Femur (tissue), 1 donor: Measurements from ENCODE around the gene ADGRA1.
"Not testable (repeated sequence)": the region's sequence is repeated elsewhere in the genome, so short reads cannot be mapped to it uniquely, and the experiment has no call there.

ENCODE experiments used
- DNase-seq: peaks from one replicate; pipeline ENCODE4 v3.0.0-alpha.2; 2017

Gene ADGRA1, protein sequence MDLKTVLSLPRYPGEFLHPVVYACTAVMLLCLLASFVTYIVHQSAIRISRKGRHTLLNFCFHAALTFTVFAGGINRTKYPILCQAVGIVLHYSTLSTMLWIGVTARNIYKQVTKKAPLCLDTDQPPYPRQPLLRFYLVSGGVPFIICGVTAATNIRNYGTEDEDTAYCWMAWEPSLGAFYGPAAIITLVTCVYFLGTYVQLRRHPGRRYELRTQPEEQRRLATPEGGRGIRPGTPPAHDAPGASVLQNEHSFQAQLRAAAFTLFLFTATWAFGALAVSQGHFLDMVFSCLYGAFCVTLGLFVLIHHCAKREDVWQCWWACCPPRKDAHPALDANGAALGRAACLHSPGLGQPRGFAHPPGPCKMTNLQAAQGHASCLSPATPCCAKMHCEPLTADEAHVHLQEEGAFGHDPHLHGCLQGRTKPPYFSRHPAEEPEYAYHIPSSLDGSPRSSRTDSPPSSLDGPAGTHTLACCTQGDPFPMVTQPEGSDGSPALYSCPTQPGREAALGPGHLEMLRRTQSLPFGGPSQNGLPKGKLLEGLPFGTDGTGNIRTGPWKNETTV

DNA sequence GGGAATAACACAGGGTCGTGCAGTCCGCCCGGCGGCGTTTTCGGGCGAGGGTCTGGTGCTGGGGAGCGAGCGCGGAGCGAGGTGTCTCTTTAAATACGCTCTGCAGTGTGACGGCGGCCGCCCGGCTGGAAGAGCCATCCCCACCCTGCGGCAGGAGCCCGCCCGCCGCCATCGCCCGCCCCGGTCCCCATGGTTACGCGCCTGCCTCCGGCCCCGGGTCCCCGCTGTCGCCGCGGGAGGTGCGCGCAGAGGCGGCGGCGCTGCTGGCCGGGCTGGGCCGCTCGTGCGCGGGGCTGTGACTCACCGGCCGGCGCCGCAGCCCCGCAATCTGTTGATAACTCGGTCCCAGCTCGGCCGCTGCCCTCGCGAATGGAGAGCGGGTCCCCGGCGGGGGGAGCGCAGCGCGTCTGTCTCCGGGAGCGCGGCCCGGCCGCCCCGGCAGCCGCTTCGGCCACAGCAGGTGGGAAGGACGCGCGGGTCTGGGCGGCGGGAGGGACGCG, at the start of gene ADGRA1:
ADGRA1 (plus strand) TSS at position 246 of the 500 bp plus-strand sequence. CDS start 986 bp downstream, outside the sequence.
- DNase-seq = no peak

DNA sequence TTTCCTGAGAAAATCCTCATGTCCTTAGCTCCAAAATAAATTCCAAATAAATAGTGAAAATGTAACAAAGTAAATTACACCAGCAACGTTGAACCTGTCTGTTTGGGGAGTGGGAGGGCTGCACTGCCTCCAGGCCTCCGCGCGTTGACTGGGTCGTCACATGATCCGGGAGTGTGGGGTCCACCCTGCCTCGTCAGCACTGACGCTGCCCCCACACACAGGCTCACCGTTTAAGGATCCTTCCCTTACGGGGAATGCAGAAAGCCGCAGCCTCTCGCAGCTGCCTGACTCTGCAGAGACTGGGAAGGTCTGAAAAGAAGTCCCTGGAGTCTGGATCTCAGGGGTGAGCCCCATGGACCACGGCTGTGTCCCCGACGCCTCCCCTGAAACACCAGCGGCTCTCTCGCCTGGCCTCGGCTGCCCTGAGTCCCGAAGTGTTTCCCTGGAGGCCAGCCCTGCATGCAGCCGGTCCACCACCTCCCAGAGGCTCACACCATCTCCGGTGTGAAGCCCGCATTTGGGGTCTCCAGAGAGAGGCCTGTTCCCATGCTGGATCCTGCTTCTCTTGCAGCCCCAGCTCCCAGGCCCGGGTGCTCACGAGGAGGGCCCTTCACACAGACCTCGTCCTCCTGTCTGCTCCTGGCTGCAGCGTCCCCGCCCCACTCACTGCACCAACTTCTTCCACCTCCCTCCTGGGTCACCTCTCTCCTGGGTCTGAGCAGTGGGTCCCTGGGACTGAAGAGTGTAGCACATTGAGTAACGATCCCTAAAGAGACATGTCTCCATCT, 49.5 kb upstream of the ADGRA1 start:
- no peak for DNase-seq

DNA sequence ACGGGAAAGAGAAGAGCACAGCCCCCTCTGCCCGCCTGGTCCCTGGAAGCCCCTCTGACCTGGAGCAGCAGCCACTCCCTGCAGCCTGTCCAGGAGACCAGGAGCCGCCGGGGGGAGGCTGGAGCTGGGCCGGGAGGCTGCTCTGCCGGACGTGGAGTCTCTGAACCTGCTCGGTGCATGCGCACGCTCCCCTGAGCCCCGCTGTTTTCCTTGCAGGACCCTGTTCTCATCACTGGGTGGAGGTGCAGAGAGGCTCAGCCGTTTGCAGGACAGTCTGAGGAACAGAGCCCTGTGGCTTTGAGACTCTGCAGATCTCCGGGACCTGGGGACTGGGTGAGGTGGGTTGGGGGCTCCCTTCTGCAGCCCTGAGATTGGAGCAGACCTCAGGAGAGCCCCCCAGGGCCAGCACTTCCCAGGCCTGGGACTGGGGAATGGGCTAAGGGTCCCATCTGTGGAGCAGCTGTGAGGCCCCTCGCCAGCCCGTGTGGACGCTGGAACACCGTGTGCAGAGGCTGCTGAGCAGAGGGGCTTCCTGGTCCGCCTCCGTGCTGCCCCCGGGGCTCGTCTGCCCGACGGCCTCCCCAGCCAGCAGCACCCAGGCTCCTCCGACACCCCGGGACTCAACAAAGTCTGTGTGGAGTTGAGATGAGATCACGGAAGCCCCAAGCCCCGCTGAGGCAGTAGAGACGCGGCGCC, 48.5 kb upstream of the ADGRA1 start:
- no peak for DNase-seq

DNA sequence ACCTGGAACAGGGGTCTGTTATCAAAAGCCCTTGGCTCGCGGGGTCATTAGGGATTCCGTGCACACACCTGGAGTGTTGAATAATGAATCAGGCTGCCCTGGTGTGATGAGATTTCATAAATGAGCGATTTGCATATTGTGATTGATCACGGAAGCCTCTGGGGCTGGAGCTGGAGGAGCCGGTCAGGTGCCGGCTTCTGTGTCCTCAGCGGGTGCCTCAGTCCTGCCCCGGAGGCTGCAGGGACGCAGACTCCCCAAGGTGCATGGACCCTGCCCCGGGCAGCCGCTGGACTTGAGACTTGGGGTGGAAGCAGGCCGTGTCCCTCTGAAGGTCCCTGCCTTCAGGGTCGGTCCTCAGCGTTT, 47.9 kb upstream of the ADGRA1 start:
- DNase-seq = no peak

DNA sequence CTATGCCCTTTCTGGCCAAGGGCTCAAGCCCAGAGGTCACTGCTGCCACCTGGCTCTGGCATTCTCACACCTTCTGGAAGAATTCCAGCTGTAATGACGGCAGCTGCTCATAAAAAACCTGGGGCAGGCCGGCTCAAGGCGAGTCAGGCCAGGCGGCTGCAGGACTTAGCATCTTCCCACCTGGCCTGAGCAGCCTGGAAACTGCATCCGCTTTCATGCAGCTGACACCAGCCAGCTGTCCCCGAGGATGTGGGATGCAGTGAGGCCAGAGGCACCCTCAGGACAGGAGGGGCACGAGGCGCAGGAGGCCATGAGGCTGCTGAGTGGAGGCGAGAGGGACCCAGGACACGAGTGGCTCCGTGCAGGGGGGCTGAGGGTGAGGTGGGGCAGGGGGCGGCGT, 47.5 kb upstream of the ADGRA1 start:
- DNase-seq = no peak

DNA sequence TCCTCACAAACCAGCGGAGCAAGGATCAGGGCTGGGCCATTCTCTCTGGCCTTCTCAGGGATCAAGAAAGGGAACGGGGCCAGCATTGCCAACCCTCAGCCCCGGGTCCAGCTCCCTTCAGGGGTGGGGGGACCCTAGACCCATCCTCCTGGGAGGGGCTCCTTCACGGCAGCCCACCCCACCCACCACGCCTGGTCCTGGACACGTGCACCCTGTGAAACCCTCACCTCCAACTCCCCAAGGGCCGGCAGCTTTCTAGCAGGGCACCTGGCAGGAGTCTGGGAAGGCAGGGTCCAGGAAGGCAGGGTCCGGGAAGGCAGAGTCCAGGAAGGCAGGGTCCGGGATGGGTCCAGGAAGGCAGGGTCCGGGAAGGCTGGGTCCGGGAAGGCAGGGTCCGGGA, 46.6 kb upstream of the ADGRA1 start:
- no peak for DNase-seq

DNA sequence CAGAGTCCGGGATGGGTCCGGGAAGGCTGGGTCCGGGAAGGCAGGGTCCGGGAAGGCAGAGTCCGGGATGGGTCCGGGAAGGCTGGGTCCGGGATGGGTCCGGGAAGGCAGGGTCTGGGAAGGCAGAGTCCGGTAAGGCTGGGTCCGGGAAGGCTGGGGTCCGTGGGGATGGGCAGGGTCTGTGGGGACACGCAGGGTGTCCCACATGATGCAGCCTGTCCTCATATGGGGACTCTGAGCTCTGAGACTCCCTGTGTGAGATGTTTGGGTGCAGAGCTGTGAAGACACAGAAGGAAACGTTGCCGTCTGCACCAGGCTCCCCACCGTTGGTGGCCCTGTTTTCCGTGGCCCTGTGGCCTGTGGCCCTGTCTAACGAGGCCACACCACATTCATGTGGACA, 45.7 kb upstream of the ADGRA1 start:
- no peak for DNase-seq

DNA sequence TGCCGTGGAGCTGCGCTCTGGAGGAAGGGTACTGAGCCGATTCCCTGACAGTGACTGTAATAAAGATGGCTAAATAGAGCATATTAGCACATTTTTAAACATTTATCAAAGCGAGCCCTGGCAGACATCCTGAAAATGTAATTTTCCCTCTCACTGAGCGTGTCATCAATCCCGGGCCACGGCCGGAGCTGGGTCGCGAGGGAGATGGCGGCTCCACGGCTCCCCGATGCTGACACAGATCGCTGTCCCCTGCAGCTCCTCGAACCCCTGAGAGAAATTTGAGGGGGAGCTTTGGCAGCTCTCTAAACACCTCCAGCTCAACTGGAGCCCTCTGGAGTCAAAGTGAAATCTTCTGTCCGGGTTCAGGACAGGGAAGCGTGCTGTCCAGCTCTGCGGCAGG, 44.9 kb upstream of the ADGRA1 start:
- DNase-seq = no peak

DNA sequence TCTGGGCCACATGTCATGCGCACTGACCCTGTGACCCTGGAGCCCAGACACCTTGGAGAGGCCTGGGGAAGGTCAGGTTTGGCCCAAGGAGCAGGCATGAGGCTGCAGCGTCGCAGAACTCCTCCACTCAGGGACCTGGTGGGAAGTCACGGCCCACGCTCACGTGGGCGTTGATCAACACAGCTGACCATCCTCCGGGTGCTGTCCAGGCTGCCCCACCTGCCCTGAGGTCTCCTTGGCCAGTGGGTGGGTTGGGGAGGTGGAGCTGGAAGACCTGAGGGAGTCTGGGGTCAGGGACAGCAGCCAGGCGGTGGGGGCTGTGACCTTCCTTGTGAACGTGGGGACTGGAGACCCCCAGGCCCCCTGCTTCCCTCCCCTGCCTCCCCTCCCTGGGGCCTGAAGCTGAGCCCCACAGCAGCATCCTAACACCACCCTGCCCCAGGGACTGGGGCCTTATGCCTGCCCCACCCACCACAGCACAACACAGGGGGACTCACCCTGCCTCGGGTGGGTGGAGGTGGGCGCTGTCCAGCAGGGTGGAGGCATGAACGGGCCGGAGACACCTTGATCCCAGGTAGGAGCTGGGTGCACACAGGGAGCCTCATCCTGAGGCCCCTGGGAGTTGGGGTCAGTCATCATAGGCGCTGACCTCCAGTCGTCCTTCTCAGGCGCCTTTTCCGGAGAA, 44.0 kb upstream of the ADGRA1 start:
- no peak for DNase-seq

DNA sequence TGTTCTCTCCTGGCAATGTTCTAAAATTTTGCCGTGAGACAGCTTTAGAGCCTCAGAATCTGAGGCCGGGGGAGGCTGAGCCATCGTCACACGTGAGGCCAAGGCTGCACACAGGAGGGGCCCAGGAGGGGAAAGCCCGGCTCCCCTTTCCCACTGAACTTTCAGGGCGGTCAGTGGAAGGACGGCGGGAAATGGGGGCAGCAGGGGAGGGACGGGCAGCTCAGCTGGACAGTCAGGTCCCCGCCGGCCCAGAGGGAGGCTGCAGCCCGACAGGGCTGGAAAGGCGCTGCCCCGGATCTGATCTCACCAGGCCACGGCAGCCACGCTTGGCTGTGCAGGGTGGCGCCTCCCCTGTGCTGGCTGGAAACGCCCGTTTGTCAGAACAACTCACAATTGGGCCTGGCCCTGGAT, 43.3 kb upstream of the ADGRA1 start:
- peak; percentile 69 for DNase-seq

DNA sequence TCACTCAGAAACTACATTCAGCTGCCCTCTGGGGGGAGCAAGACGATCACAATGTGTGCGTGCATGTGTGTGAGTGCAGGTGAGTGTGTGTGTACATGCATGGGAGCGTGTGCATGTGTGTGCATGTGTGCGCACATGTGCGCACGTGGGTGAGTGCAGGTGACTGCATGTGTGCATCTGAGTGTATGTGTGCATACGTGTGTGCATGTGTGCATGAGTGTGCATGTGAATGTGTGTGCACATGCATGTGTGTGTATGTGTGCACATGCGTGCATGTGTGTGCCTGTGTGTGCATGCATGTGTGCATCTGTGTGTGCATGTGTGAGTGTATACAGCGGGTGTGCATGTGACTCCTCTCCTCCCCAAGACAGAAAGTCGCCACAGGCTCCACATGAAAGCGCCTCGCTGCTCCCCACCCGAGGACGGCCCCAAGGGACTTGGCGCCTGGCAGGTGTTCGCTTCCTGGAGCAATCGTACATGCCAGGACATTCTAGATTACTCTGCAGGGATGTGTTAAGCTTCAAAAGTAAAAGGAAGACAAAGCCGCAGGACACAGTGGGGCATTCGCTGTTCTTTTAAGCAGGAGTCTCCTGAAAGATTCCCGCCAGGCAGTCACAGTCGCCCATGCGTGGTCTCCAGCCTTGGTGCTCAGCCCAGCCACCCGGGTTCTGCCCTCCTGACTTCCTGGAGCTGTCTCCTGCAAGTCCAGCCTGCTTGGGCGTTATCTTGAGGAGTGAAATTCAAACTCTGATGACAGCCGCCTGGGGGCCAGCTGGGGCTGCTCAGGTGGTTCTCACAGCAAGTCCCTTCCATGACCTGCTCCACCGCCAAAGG, 42.0 kb upstream of the ADGRA1 start:
- DNase-seq = no peak

DNA sequence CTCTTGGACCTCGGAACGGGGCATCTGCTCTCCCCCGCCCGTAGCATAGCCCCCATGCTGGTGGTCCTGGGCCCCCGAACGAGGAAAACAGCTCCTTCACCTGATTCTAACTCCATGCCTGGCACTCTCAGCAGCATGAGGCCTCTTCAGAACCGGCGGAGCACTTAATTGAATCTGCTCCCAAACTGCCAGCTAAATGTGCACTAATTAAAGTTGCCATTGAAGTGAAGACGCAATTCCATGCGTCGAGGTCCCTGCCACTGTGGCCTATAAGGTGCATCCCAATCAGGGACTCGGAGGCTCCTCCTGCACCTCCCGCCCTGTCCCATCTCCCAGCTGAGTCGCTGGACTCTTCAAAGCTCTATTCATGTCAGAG, 41.3 kb upstream of the ADGRA1 start:
- no peak for DNase-seq

DNA sequence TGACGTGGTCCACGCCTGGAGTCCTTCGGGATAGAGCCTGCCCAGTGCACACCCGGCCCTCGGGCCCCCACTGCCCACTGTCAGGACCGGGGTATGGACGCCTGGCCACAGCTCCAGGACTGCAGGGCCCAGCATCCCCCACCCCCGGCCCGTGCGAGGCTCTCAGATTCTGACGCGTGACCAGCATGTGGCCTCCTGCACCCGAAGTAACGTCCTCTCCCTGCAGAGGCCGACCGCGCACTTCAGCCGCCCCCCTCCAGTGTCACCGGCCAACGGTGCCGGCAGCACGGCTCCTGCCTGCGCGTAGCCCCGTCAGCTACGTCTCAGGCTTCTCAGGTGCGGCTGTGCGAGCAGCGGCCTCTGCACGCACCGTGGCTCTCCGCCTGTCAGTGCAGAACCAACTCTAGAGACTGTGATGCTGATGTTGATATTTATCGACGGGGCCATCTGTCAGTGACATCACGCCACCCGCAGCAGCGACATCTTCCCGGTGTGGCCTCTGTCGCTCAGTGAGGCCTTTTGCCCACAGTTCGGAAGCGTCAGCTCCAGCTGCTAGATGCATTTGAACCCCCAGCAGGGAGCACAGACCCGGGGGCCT, 40.1 kb upstream of the ADGRA1 start:
- no peak for DNase-seq

DNA sequence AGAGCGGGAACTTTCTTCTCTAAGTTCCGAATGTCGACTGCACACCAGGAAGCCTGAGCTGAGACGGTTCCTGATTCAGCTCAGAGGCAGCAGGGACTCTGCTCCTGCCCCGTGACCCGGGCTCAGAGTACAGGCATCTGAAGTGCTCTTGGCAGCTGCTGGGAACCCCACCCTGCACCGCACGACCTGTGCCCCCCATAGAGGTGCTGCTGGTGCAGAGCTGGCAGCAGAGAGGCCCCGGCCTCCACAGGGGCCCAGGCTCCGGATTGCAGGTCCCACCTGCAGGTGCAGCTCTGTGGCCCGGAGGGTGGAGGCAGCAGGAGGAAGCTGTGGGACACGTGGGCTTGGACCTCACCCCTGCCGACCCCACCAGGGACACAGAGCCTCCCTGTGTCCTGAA, 39.5 kb upstream of the ADGRA1 start:
- no peak for DNase-seq

DNA sequence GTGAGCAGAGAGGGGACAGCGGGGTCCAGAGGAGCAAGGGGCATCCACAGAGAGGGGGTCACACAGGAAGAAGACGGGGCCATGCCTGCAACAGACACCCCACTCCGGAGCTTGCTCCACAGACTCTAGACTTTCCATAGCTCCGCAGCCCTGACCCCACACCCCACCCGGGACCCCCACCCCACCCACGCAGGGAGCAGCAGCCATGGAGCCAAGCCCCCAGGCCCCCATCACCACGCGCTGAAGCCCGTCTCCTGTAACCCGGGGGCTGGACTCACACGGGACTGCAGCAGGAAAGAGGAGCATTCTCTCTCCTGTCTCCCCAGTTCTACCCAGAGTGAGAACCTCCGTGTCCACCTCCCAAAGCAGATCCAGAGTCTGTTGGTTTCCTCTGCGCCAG, 38.8 kb upstream of the ADGRA1 start:
- no peak for DNase-seq

DNA sequence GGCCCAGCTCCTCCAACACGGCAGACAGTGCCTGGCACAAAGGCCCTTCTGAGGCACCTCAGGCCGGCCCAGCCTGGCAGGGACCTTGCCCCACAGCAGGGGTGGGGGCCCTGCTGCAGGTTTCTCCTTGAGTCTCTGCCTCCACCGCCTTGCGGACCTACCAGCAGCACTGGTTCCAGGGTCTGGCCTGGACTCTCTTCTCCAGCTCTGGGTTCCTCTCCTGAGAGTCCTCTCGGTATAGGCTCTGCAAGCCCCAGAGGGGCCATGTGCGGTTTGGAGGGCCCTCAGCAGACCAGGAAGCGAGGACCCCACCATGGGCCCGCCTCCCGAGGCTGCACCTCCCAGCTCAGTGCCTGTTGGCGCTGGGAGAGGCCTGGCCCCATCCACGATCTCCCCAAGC, 38.1 kb upstream of the ADGRA1 start:
- no peak for DNase-seq

DNA sequence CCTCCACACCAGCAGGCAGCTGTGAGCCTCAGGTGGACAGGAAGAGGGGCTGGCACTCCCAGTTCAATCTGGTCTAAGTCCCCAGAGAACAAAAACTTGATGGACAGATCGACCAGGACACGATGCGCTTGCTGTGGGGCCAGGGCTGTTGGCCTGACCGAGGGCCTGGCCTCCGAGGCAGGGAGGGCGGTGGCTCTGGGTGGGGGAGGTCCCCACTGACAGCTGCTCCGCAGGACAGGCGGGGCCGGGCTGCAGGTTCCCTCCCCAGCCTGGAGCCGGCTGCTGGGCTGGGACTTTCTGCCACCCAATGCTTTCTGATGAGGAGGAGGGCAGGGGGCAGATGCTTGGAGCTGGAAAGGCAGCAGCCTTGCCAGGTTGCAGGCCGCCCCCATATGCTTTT, 37.4 kb upstream of the ADGRA1 start:
- DNase-seq = no peak

DNA sequence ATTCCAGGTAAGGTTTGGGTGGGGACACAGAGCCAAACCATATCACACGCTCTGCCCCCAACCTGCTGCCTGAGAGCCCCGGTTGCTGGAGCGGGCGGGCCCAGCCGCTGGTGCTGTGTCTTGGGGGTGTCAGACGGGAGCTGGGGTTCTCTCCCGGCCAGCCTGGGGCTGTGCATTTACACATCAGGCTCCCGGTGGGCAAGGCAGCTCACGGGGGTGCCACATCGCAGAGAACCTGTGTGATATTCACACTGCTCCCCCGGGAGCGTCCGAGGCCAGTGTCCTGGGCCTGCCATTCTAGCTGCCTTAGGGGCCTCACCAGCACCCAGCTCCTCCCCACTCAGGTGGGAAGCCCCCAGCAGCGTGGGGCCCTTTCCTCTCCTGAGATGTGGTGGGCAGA, 35.6 kb upstream of the ADGRA1 start:
- DNase-seq = no peak

DNA sequence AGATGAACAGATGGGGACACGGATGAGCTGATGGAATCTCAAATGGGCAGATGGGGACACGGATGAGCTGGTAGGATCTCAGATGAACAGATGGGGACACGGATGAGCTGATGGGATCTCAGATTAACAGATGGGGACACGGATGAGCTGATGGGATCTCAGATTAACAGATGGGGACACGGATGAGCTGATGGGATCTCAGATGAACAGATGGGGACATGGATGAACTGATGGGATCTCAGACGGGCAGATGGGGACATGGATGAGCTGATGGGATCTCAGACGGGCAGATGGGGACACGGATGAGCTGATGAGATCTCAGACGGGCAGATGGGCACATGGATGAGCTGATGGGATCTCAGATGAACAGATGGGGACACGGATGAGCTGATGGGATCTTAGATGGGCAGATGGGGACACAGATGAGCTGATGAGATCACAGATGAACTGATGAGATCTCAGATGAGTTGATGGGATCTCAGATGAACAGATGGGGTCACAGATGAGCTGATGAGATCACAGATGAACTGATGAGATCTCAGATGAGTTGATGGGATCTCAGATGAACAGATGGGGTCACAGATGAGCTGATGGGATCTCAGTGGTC, 34.1 kb upstream of the ADGRA1 start:
- not testable (repeated sequence) for DNase-seq

DNA sequence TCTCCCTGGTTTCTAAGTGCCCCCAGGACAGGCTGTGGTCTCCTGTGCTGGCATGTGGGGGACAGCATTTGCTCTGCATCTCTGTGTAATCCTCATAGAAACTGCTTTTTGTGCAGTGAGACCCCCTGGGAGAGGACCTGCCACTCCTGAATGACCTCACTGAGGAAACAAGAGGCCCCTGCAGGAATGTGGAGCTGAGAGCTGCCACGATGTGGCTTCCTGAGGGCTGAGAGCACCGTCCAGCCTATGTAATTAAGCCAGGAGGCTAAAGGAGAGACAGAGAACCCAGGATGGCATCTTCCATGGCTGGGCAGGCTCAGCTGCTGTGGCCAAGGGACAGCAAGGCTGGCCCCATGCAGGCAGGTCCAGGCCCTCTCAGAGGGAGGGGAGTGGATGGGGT, 32.3 kb upstream of the ADGRA1 start:
- no peak for DNase-seq

DNA sequence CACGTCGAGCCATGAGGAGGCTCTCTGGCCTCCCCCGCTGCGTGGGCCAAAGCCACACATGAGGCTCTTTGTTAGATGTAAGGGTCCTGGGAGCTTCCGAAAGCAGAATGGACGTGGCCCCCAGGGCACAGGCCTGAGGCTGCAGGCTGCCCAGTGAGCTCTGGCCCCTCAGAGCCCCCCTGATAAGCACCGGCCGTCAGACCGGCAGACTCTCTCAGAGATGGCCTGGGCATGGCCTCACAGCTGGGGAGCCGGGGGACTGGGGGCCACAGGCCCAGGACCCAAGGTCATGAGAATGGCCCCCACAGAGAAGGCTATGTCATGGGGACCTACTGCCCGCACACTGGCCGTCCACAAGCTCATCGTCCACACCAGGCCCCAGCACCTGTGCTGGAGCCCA, 31.7 kb upstream of the ADGRA1 start:
- DNase-seq = no peak
